Measurements from ENCODE around the gene GPHN.

Gene GPHN

DNA sequence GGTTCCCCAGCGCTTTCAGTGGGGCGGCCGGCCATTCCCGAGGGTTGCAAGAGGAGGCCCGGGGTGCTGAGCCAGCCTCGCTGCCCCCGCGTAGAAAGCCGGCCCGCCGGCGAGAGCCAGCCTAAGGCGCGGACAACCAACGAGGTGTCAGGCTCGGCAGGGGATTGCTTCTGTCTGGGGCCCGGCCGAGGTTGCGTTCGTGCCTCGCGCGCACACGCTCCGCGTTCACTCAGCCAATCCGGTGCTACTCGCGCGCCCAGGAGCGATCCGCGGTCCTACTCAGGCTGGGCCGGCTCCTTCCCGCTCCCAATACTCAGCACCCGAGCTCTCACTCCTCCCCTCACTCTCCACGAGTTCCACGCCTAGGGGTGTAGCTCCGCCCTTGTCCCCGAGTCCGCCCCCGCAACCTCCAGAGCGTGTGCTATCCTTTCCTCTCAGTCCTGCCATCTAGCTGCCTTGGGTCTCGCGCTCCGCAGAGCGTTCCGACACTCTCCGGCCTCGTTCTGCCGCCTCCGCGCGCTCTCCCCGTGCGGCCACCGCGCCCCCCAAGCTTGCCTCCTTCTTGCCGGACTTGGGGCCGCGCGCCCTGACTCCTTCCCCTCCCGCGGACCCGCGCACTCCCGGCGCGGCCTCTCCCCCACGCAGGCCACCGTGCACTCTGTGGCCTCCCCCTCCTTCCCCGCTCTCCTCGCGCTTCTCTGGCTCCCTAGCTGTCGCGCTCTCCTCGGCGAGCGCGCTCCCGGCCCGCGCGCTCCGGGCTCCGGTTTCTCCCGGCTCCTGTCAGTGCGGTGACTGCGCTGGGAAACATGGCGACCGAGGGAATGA lies at the start of gene GPHN:
Gene GPHN (plus strand): TSS at position 426 of the 825 bp plus-strand sequence.
- peak; percentile 78 for DNase-seq (ENCODE audit: low read depth)

DNA sequence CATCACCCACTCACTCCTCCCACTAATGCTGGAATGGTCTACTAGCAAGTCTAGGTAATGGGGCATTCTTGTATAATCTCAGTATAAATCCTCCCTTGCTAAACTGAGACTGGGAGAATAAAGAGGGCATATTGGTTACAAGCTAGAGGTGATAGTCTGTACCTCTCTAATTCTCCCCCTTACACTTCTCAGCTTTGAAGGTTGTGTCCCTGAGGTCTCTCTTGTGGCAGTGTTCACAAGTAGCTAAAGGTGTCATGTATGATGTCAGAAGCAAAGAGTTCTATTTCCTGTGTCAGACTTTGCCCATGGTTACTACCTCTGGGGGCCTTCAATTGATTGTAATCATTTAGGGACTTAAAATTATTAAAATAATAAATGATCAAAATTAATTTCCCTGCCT lies 48.3 kb upstream of the GPHN start:
- DNase-seq (ENCODE audit: low read depth) = no peak

DNA sequence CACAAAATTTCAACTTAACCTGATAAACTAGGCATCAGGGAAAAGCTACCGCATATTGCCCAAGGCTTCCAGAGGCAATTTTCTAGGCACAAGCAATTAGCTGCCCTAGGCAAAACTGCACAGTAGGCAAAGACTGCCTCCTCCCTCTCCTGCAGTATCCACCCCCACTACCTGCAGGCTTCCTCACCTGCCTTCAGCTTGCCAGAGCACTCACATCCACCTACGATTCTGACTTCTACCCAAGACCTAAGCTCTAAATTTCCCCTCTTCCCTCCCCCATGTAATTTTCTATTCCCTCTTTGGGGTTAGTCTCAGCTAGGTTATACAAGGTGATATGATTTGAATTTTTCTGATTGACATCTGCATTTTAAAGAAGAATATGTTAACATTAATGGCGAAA lies 43.7 kb upstream of the GPHN start:
- no peak for DNase-seq (ENCODE audit: low read depth)

DNA sequence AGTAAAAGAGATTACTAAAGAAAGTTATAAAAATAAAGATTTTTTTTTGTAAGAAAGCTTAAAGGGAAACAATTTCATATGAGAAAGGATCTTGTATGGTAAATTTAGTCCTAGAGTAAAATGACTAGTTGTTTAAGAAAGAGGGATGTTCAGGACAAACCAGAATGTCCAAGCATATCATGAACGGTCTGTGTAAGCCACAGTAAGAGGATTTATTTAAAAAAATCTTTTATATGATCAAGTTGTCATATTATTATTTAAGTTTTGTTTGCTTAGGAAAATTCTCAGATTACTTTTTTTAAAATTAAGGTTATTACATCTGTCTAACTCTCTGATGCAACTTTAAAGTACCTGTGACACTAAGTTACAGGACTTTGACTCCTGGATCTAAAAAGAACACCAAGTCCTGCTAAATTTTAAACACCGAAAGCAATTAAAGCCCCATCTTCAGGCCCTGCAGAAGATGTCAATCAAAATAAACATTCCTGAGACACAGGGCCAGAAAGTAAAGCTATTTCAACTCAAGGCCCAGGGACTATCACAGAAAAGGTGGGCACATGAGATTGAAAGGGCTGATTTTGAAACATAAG lies 39.1 kb upstream of the GPHN start:
- no peak for DNase-seq (ENCODE audit: low read depth)

DNA sequence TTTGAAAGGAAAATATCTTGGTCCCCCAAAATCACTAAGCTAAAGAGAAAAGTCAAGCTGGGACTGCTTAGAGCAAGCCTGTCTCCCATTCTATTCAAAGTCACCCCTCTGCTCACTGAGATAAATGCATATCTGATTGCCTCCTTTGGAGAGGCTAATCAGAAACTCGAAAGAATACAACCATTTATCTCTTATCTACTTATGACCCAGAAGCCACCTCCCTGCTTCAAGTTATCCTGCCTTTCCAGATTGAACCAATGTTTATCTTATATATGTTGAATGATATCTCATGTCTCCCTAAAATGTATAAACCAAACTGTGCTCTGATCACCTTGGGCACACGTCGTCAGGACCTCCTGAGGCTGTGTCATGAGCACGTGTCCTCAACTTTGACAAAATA lies 36.4 kb upstream of the GPHN start:
- DNase-seq (ENCODE audit: low read depth) = no peak

DNA sequence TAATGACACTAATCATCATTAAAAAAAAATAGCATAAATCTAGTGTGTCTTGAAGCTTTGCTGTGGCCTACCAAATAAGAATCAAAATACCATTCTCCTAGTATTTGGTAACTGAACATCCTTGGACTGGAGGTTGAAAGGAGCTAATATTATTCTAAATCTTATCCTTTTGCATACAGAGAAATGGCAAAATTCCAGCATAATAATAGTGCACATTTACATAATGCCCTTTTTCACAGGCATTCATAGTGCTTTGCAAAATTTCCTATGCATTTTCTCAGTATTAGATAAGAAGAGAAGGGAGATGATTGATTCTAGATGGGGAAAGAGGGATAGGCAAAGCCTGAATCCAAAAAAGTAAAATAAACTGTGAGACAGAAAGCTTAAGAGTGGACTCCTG lies 35.7 kb upstream of the GPHN start:
- DNase-seq (ENCODE audit: low read depth) = no peak

DNA sequence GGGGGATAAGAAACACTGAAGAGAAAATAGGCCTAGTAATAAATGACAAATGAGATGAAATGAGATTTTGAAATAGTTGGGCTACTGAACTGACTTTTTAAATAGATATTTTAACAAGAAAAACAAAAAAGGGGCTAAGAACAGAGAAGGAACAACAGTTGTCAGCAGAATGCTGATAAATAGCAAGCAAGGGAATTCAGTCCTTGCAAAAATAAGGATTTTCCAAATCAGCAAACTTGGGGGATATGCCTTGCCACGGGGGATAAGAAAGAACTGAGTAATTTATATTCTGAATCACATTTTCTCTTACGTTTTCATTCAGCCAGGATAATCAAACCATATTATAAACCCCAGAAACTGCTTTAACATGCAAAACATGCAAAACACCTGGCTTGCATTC lies 34.7 kb upstream of the GPHN start:
- DNase-seq (ENCODE audit: low read depth) = no peak

DNA sequence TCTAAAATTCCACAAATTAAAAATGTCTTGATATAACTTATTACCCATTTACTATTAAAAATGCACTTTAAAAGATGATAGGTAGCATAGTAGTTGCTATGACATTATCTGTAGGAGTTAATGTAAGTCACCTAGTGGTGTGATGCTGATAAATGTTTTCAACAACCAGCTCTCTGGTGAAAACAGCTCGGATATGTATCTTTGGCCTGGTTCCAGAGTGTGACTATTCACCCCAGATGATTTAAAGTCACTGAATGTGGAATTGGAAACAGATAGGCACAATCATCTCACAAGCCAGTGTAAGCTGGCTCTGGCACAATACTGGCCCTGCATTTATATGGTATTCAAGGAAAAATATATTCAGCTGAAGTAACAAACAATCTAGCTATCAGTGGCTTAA lies 31.0 kb upstream of the GPHN start:
- no peak for DNase-seq (ENCODE audit: low read depth)

DNA sequence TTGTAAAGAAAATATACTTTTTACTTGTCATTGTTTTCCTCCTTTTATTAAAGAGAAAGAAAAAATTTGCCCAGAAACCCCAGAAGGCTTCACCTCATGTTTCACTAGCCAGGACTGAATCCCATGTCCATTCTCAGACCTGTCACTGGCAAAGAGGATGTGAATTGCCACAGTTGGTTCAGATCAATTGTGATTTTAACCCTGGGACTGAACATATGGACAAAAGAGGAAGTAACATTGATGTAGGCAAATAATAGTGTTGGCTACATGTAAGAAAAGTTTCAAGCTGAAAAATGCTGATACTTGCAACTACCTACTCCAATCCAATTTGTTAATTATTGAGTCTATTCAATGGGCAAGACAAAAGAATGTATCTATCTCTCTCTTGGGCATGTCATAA lies 30.4 kb upstream of the GPHN start:
- DNase-seq (ENCODE audit: low read depth) = no peak

DNA sequence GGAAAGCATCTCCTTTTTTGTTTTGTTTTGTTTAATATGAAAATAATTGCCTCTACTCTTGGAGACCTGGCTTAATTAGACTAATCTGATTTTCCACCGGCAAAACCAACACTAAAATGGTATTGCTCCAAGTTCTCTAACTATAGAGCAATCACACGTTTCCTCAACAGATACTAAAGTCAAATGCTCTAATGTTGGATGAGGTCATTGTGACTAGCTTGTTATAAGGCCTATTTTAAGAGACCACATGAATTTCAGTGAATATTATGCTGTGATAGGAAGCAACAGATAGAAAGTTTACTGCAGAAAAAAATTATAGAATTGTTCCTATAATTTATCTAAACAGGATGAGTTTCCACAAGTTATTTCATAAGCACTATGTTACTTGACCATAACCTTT lies 25.1 kb upstream of the GPHN start:
- DNase-seq (ENCODE audit: low read depth) = no peak

DNA sequence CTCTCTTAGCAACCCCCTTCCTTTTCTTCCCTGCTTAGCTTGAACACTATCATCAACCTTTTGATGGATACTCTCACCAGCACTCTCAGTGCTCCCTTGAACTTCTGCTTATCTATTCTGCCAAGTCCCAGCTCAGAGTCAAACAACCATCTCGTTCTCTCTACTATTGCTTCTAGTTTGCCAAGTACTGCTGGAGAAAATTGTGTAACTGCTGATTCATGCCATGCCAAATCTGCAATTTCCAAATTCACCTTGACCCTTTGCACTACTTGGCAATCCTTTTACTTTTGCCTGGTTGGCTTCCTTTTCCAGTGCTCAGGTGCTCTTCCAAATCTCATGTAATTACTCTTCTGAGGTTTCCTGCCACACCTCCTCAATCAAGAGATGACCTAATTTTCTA lies 24.6 kb upstream of the GPHN start:
- no peak for DNase-seq (ENCODE audit: low read depth)

DNA sequence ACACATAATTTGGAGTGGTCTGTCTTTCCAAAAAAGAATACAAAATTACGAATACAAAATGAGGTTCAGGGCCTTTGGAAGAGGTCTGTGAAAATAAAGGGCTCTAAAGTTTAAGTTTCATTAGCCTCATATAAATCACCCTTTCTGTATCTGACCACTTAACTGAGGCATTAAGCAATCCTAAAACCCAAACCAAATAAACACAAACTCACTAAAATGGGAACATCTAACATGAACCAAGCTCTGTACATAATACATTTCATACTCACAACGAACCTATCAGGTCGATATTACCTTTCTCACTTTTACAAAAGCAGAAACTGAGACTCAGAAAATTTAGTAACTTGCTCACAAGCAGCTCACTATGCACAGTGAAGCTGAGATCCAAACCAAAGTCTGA lies 22.9 kb upstream of the GPHN start:
- no peak for DNase-seq (ENCODE audit: low read depth)

DNA sequence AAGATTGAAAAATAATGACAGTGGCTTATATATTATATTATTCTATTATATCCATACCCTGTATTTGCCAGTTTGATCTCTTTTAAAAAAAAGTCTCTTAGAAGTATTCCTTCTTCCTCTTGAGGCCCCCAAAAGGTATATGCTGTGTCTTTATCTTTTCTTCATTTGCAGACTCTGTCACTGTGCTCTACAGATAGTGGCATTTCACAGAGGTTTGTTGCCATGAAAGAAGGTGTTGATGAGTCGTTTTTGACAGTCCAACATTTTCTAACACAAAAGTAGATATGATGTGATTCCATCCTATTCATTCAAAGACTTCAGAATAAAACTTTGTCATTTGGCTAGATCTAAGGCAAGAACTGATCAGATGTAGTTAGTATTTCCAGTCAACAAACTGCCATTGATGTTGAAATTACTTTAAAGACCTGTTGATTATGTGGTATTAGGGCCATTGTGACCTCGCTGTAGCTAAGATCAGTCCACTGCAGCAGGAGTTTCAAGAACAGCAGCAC lies 22.0 kb upstream of the GPHN start, which contains the start of gene CCDC196:
Gene CCDC196 (plus strand): TSS at position 462 of the 512 bp plus-strand sequence. CDS start 132 bp downstream, outside the sequence.
- no peak for DNase-seq (ENCODE audit: low read depth)

DNA sequence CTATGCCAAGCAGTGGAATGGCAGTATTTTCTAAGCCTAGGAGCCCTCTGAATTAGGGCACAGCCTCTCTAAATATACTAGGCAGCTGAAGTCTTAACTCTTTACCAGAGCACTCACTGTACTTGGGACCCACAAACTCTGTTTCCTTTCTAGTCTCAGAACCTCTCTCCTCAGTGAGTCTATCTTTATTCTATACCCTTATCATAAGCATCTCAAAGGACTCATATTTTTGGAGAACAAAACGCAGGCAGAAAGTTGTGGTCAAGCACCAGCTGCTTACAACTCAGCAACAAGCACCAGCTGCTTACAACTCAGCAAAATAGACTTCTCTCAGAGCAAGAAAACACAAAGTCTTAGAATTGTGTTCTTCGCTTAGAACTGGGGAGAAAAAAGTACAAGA lies 20.8 kb upstream of the GPHN start:
- DNase-seq (ENCODE audit: low read depth) = no peak

DNA sequence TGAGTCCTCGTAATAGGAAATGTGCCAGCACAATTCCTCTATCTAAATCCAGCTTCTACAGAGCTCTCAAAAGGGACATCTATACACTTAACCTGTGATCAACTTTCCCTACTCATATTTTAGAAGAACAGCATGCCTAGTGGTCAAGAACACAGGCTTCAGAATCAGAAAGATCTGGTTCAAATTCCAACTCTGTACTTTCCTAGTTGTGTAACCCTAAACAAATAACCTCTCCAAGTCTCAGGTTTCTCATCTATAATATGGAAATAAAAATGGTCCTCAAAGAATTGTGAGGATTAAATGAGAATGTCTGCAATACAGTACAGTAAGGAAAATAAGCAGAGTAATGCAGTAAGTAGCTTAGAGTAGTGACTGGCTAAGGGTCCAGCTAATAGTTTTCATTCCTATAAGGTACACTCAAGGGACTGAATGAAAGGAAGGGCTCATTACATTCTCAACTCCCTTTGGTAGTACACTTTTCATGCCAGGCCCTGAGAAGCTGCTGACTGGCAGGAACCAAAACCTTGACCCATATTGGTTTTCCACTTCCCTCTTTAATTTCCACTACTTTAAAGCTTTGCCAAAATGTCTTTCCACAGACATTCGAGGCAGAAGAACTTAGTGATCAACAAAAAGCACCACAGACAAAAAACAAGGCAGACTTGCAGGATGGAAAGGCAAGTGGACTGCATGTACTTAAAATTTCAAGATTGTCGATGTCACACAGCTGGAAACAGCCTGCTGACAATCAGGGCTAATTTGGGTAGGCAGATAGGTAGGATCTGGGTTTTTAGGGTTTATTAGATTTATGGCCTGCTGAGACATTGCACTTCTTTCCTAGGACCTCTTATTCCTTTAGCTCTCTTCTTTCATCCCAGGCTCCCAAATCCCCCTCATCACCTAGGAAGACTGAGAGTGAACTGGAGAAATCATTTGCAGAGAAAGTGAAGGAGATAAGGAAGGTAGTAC lies 17.5 kb upstream of the GPHN start:
- DNase-seq (ENCODE audit: low read depth) = no peak

DNA sequence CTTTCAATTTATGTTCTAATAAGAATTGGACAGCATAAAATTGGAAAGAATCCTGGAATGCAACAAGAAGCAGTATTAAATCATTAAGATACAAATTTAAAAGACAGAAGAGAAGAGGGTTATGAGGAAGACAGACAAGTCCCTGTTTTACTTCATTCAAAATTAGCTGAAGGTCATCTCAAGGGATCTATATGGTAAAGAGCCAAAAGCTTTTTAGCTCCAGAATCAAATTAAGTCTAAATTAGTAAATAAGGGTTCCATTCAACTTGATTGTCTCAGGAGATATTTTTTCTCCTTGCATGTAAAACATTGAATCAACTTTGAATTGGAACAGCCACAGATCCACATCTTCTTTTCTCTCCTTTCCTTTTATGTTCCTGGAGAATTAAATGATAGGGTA lies 14.2 kb upstream of the GPHN start:
- DNase-seq (ENCODE audit: low read depth) = no peak

DNA sequence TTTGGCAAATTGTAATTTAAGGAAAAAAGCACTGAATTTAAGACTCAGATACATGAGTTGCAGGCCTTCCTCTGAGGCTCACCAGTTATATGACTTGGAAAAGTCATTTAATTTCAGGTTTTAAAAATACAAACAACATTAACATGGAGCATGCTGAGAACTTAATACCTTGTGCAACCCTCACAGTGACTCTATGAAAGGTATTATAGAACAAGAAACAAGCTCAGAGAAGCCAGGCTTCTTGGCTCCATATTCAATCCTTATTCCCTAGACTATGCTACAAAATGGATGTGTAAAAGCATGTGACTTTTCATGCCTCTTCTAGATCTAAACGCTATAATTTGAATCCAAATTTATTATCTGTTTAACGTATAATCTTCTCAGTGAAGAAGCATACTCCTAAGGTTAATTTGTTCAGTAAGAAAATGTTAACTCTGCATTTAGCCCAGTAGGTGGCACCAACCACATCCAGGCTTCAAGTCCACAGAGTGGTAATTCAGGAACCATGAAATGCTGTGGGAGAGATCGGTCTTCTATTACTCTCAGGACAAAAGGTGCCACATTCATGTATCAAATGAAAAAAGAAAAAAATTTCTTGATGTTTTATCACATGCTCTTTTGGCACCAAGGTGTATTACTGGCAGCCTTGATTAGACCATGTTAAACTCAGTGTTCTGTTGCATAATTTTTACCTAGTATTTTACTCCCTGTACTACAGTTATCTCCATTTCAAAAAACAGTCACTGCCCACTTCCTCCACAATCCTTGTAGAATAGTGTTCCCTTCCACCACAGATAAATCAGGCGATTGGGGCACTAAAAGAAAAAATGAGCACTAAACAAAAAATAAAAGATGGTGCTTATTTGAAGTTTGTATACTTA lies 12.5 kb upstream of the GPHN start:
- DNase-seq (ENCODE audit: low read depth) = no peak

DNA sequence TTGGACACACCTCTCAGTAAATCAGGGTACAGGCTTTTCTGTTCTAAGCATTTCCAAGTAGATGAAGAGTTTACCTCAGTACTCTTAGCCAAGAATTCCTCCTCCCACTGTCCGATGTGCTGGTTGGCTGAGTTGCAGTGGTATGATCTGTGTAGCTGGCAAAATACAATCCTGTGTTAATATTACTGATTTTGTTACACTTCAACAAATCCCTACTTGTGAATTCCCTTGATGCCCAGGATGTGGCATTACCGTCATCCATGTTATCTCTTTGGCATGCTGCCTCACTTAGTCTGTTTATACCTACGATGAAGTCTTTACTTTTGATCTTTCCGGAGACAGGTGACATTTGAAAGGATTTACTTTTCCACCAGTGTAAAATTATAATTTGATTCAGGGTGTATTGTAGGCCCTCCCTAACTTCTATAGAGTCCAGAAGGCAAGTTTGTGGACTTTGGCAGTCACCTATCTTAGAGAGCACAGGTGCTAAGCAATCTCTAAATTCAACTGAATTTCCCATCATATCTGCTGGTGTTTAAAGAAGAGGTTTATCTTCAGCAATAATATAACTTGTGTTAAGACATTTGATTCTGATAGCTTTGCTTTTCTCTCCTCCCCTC lies 11.6 kb upstream of the GPHN start:
- no peak for DNase-seq (ENCODE audit: low read depth)

DNA sequence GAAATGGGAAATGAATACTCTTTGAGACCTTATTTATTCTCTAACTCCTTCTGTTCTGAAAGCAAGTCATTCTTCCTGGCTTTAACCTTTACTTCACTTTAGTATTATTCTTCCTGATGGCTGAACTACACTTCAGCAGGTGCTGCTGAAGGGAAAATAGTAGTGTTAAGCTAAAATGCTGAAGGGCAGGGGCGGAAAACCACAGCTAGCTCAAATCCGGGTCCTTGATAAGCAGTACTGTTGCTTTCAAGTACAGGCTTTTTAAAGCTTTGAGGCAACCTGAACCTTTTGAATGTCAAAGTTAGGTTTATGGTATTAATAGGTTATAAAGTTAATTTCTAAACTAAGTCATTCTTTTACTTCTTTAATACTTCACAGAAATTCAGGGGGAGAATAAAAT lies 11.0 kb upstream of the GPHN start:
- DNase-seq (ENCODE audit: low read depth) = no peak

DNA sequence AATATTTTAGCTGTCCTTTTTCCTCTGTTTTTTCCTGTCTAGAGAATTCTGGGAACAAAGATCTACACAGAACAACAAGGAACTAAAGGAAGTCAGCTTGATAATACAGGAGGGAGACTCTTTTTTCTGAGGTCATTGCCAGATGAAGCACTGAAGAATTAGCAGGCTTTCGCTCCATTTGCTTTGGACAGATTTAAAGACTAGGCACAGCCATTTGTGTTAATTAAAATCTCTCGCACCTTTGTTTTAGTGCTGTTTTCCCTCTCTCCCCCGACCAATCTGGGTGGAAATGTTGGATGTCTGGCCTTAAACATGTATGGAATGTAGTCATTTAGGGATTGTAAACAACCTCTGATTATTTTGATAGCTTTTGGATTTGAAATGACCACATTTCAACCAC lies 9.6 kb upstream of the GPHN start:
- DNase-seq (ENCODE audit: low read depth) = no peak

DNA sequence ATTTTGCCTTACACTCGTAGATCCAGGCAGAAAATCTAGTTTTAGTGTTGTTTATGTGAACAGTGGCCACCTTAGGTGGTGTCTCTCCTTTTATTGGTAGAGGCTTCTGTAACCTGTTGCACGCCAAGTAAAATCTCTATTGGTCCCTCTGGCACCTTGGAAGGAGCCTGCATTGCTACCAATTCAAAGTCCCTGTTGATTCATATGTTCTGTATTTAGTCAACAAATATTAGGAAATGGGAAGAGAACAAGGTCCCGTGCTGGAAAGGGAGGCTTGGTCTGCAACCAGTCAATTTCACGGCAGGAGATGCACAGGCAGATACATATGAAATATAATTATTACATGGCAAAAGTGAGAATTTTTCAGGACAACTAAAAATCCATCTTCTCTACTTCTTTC lies 6.4 kb upstream of the GPHN start:
- no peak for DNase-seq (ENCODE audit: low read depth)
